HCT116 (cell line): ENCODE results near the gene UGT1A3. TPM values are rescaled to one million over a fixed set of nuclear protein-coding genes. Genes with fewer than 3 reads are reported as not detected.

Source experiments
- ATAC-seq: fragments of 200-7000 bp; cut with Tn5 transposase; 2 replicates; pipeline ENCODE4 v1.9.1; 2020; ENCODE audit warnings: mild to moderate bottlenecking, moderate library complexity
- BruUV-seq: library from RNA; stranded (reverse); fragments of 400-500 nt; replicated peaks from 2 replicates; lab custom pipeline; 2021; lab: Mats Ljungman, UMichigan
- CTCF ChIA-PET: fragments of 300-600 bp; sonication (Branson Sonifier 250); formaldehyde crosslinking; loops from one replicate; lab custom pipeline; 2021; ENCODE audit warnings: antibody characterized with exemption; lab: Charles Lee
- POLR2A ChIA-PET: fragments of 300-600, 350-600 bp; sonication (Branson Sonifier 250); formaldehyde crosslinking; loops from one replicate; lab custom pipeline; 2021; ENCODE audit warnings: antibody characterized with exemption; lab: Charles Lee
- RAD21 ChIA-PET, 2 experiments: fragments of 300-600 bp; sonication (Branson Sonifier 250); formaldehyde crosslinking; loops; one replicate each; lab custom pipeline; 2023; ENCODE audit warnings: low total read pairs in 2 of 2; ENCODE audit not compliant: uncharacterized antibody in 2 of 2, unreplicated experiment in 2 of 2, low non-redundant PET in 1 of 2; lab: Charles Lee
- DNase-seq: peaks from one replicate; pipeline ENCODE4 v3.0.0-alpha.2; 2010; ENCODE audit warnings: low read depth, low spot score
- H2AFZ ChIP-seq: fragments of 200-600 bp; shearing (Covaris generic), sonication (generic); 2 replicates; pipeline ENCODE4 v1.6.1; 2017; ENCODE audit warnings: low read depth, mixed run types, mixed read lengths, antibody characterized with exemption, low read length; ENCODE audit not compliant: poor library complexity, severe bottlenecking
- H3K27ac ChIP-seq: 2 replicates; pipeline ENCODE4 v1.5.1; 2012; ENCODE audit warnings: low read depth, low read length
- H3K27me3 ChIP-seq: fragments of 200-600 bp; sonication (generic); 2 replicates; pipeline ENCODE4 v1.6.1; 2016; ENCODE audit warnings: mixed run types, low read length, mixed read lengths; ENCODE audit not compliant: insufficient read depth
- H3K36me3 ChIP-seq, 2 experiments: fragments of 200-500 bp in 1 of 2; fragments of 200-600 bp in 1 of 2; sonication (Bioruptor generic) in 1 of 2; sonication (generic) in 1 of 2; 2 replicates each; pipeline versions ENCODE4 v1.5.1 to v1.6.1; 2014 to 2016; ENCODE audit warnings: low read length in 2 of 2, inconsistent platforms in 1 of 2, mixed read lengths in 1 of 2, mixed run types in 1 of 2; ENCODE audit not compliant: insufficient read depth in 2 of 2, control insufficient read depth in 1 of 2
- H3K4me1 ChIP-seq, 2 experiments: fragments of 200-600 bp in 1 of 2; sonication (generic) in 1 of 2; 2 replicates each; pipeline versions ENCODE4 v1.5.1 to v1.6.1; 2012 to 2017; ENCODE audit warnings: low read length in 2 of 2, inconsistent platforms in 1 of 2, mild to moderate bottlenecking in 1 of 2, mixed read lengths in 1 of 2, mixed run types in 1 of 2, moderate library complexity in 1 of 2; ENCODE audit not compliant: insufficient read depth in 2 of 2, control insufficient read depth in 1 of 2
- H3K4me2 ChIP-seq: fragments of 200-600 bp; sonication (generic); 2 replicates; pipeline ENCODE4 v1.6.1; 2017; ENCODE audit warnings: mixed run types, low read length, mixed read lengths
- H3K4me3 ChIP-seq, 2 experiments: fragments of 200-600 bp in 1 of 2; sonication (generic) in 1 of 2; replicated peaks in 1 of 2; 2 replicates each; pipeline ENCODE4 v1.5.1; 2011 to 2016; ENCODE audit warnings: low read length in 2 of 2, control low read depth in 1 of 2, low read depth in 1 of 2, mild to moderate bottlenecking in 1 of 2, mixed read lengths in 1 of 2, mixed run types in 1 of 2
- H3K79me2 ChIP-seq: fragments of 200-600 bp; sonication (generic); 2 replicates; pipeline ENCODE4 v1.6.1; 2017; ENCODE audit warnings: mild to moderate bottlenecking, mixed run types, low read length, moderate library complexity, mixed read lengths; ENCODE audit not compliant: insufficient read depth
- H3K9ac ChIP-seq: fragments of 200-600 bp; sonication (generic); 2 replicates; pipeline ENCODE4 v1.6.1; 2016; ENCODE audit warnings: low read length, mixed read lengths
- H3K9me2 ChIP-seq: fragments of 200-600 bp; sonication (generic), shearing (Covaris generic); 2 replicates; pipeline ENCODE4 v1.6.1; 2017; ENCODE audit warnings: mixed run types, mild to moderate bottlenecking, moderate library complexity; ENCODE audit not compliant: insufficient read depth
- H3K9me3 ChIP-seq, 2 experiments: fragments of 200-500 bp in 1 of 2; fragments of 200-600 bp in 1 of 2; sonication (Bioruptor generic) in 1 of 2; sonication (generic) in 1 of 2; 2 replicates each; pipeline ENCODE4 v1.6.1; 2014 to 2017; ENCODE audit warnings: low read length in 2 of 2, mixed read lengths in 2 of 2, inconsistent platforms in 1 of 2, low read depth in 1 of 2, mild to moderate bottlenecking in 1 of 2, mixed run types in 1 of 2, moderate library complexity in 1 of 2; ENCODE audit not compliant: control insufficient read depth in 1 of 2, insufficient read depth in 1 of 2
- H4K20me1 ChIP-seq: fragments of 200-600 bp; sonication (generic), shearing (Covaris generic); 2 replicates; pipeline ENCODE4 v1.6.1; 2017; ENCODE audit warnings: mixed run types, mild to moderate bottlenecking, moderate library complexity; ENCODE audit not compliant: insufficient read depth
- CBX3 ChIP-seq: IDR thresholded peaks from 2 replicates; pipeline ENCODE4 v1.6.1; 2012; ENCODE audit warnings: low read depth
- CEBPB ChIP-seq: IDR thresholded peaks from 2 replicates; pipeline ENCODE4 v1.6.1; 2012; ENCODE audit warnings: low read depth
- ELF1 ChIP-seq: IDR thresholded peaks from 2 replicates; pipeline ENCODE4 v1.6.1; 2012; ENCODE audit warnings: low read depth, borderline replicate concordance
- EZH2 ChIP-seq: fragments of 200-600 bp; sonication (generic); IDR thresholded peaks from 2 replicates; pipeline ENCODE4 v1.6.1; 2017; ENCODE audit warnings: antibody characterized with exemption, mixed run types
- EZH2phosphoT487 ChIP-seq: fragments of 200-600 bp; IDR thresholded peaks from 2 replicates; pipeline ENCODE4 v1.6.1; 2018; ENCODE audit warnings: antibody characterized with exemption, borderline replicate concordance
- FOSL1 ChIP-seq: IDR thresholded peaks from 2 replicates; pipeline ENCODE4 v1.6.1; 2012; ENCODE audit warnings: low read depth
- JUND ChIP-seq: IDR thresholded peaks from 2 replicates; pipeline ENCODE4 v1.6.1; 2012
- POLR2A ChIP-seq: IDR thresholded peaks from 2 replicates; pipeline ENCODE4 v1.7.0; 2011; ENCODE audit warnings: borderline replicate concordance; ENCODE audit not compliant: insufficient read depth, insufficient read length; ENCODE audit errors: extremely low read depth
- POLR2AphosphoS5 ChIP-seq: IDR thresholded peaks from 2 replicates; pipeline ENCODE4 v1.6.1; 2011; ENCODE audit warnings: mild to moderate bottlenecking, low read depth, low read length, moderate library complexity
- RAD21 ChIP-seq: IDR thresholded peaks from 2 replicates; pipeline ENCODE4 v1.6.1; 2012; ENCODE audit warnings: low read depth, mild to moderate bottlenecking
- SIN3A ChIP-seq: IDR thresholded peaks from 2 replicates; pipeline ENCODE4 v1.6.1; 2012; ENCODE audit warnings: low read depth
- SP1 ChIP-seq: IDR thresholded peaks from 2 replicates; pipeline ENCODE4 v1.6.1; 2012; ENCODE audit warnings: low read depth
- TCF7L2 ChIP-seq: IDR thresholded peaks from 2 replicates; pipeline ENCODE4 v1.7.0; 2011; ENCODE audit warnings: borderline replicate concordance, inconsistent platforms; ENCODE audit not compliant: insufficient read depth, insufficient read length; ENCODE audit errors: extremely low read depth
- ZNF274 ChIP-seq: fragments of 200-500 bp; sonication (Bioruptor generic); IDR thresholded peaks from 2 replicates; pipeline ENCODE4 v1.6.1; 2014; ENCODE audit warnings: mild to moderate bottlenecking, low read depth, low read length, inconsistent platforms
- intact Hi-C: fragments of 100-400 bp; cut with micrococcal nuclease; formaldehyde crosslinking; loops from 2 replicates; pipeline ENCODE4 v1.10.0; 2022
- total RNA-seq: library from RNA; stranded (reverse); gene quantifications from one replicate; pipeline ENCODE4 v1.2.1, GENCODE V29; 2021; ENCODE audit not compliant: unreplicated experiment
- TF ChIP-seq, protein P1 (sequence below), 3 experiments: fragments of 200-600 bp in 1 of 3; sonication (generic) in 1 of 3; IDR thresholded peaks in 2 of 3; conservative IDR thresholded peaks in 1 of 3; 2 replicates each; pipeline ENCODE4 v1.5.1; 2012 to 2017; ENCODE audit warnings: low read depth in 2 of 3, low read length in 2 of 3, antibody characterized with exemption in 1 of 3, borderline replicate concordance in 1 of 3, control low read depth in 1 of 3, mild to moderate bottlenecking in 1 of 3, mixed read lengths in 1 of 3, mixed run types in 1 of 3, moderate library complexity in 1 of 3; ENCODE audit not compliant: insufficient read depth in 1 of 3

Gene UGT1A3
- total RNA-seq, 1 experiment from 2014 or later, result not detected

GRCh38 chr2:233772583-233772982 lies 43.7 kb downstream of the UGT1A3 start:
- Histone ChIP-seq H3K4me2 (no peak overlapping the region), H3K4me3 (no peak overlapping the region), H3K4me1 (no peaks in the 10 kb centered on the region), H3K79me2 (no peaks in the 10 kb centered on the region), H3K27me3 (no peaks in the 10 kb centered on the region), H3K9me2 (no peaks in the 10 kb centered on the region), H3K9ac (no peak overlapping the region), H3K36me3 (no peaks in the 10 kb centered on the region), H4K20me1 (no peaks in the 10 kb centered on the region), H3K27ac (no peak overlapping the region), H2AFZ (no peak overlapping the region), H3K9me3 (no peaks in the 10 kb centered on the region)
- ChIA-PET CTCF (no interaction called here), RAD21 (no interaction called here), POLR2A (no interaction called here)
- intact Hi-C loops, result no loop called here
- DNase-seq (no peak), ATAC-seq (no peak)
- no TSS peak for BruUV-seq
- no peak for TF ChIP-seq EZH2phosphoT487
- no peak for TF ChIP-seq ELF1
- no peak for TF ChIP-seq ZNF274
- TF ChIP-seq, protein P1, sequence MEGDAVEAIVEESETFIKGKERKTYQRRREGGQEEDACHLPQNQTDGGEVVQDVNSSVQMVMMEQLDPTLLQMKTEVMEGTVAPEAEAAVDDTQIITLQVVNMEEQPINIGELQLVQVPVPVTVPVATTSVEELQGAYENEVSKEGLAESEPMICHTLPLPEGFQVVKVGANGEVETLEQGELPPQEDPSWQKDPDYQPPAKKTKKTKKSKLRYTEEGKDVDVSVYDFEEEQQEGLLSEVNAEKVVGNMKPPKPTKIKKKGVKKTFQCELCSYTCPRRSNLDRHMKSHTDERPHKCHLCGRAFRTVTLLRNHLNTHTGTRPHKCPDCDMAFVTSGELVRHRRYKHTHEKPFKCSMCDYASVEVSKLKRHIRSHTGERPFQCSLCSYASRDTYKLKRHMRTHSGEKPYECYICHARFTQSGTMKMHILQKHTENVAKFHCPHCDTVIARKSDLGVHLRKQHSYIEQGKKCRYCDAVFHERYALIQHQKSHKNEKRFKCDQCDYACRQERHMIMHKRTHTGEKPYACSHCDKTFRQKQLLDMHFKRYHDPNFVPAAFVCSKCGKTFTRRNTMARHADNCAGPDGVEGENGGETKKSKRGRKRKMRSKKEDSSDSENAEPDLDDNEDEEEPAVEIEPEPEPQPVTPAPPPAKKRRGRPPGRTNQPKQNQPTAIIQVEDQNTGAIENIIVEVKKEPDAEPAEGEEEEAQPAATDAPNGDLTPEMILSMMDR (IDR thresholded peaks at IDR 0.05 in 2 of 3, conservative IDR thresholded peaks at IDR 0.05 in 1 of 3; ENCODE audit: borderline replicate concordance in 1 of 3, insufficient read depth in 1 of 3, low read depth in 2 of 3, low read length in 2 of 3), result no peak
- TF ChIP-seq EZH2, result no peak
- TF ChIP-seq SIN3A, result no peak

DNA sequence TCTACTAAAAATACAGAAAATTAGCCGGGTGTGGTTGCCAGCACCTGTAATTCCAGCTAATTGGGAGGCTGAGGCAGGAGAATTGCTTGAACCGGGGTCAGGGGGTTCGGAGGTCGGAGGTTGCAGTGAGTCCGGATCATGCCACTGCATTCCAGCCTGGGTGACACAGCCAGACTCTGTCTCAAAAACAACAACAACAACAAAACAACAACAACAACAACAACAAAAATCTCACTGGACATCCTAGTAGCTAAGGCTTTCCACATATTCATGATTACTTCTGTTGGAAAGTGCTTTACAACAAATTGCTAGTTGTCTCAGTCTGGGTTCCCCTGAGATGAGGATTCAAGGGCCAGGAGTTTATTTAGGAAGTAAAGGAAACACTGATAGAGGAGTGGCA lies 45.0 kb downstream of the UGT1A3 start:
- H4K20me1 ChIP-seq, result no peaks in the 10 kb centered on the region
- CTCF ChIA-PET, result no interaction called here
- H2AFZ ChIP-seq, result no peak overlapping the region
- TF ChIP-seq EZH2phosphoT487 (no peak), POLR2A (no peak), POLR2AphosphoS5 (no peak), RAD21 (no peak), SP1 (no peak), TCF7L2 (no peak), ZNF274 (no peak), ELF1 (no peak), CEBPB (no peak), EZH2 (no peak), JUND (no peak), FOSL1 (no peak), CBX3 (no peak)
- TF ChIP-seq, protein P1 (IDR thresholded peaks at IDR 0.05 in 2 of 3, conservative IDR thresholded peaks at IDR 0.05 in 1 of 3; ENCODE audit: borderline replicate concordance in 1 of 3, insufficient read depth in 1 of 3, low read depth in 2 of 3, low read length in 2 of 3), result no peak
- DNase-seq (no peak), ATAC-seq (no peak)
- POLR2A ChIA-PET, result no interaction called here
- H3K4me3 ChIP-seq, result no peak overlapping the region
- H3K79me2 ChIP-seq, result no peaks in the 10 kb centered on the region
- H3K4me1 ChIP-seq, result no peaks in the 10 kb centered on the region
- no peaks in the 10 kb centered on the region for H3K9me2 ChIP-seq
- H3K9me3 ChIP-seq, result no peaks in the 10 kb centered on the region
- H3K27me3 ChIP-seq, result no peaks in the 10 kb centered on the region
- intact Hi-C loops, result no loop called here
- H3K9ac ChIP-seq, result no peak overlapping the region
- BruUV-seq, result no TSS peak
- H3K36me3 ChIP-seq, result no peaks in the 10 kb centered on the region
- no peak overlapping the region for H3K27ac ChIP-seq
- RAD21 ChIA-PET, result no interaction called here
- no peak overlapping the region for H3K4me2 ChIP-seq
